Measurements from ENCODE around the gene GPX3.

GRCh38 chr5:151034422-151035379, 14.3 kb downstream of the GPX3 start:
- TF ChIP-seq CTCF (IDR thresholded peaks at IDR 0.05) = no peak
- no peak for TF ChIP-seq POLR2A (IDR thresholded peaks at IDR 0.05)
- no peak for TF ChIP-seq EP300 (IDR thresholded peaks at IDR 0.05)
- no peak for TF ChIP-seq POLR2AphosphoS5 (IDR thresholded peaks at IDR 0.05)

Measured in upper lobe of left lung (tissue), 4 donors.